Measurements from ENCODE around the gene TRAM2. TPM values are rescaled to one million over a fixed set of nuclear protein-coding genes. Genes with fewer than 3 reads are reported as not detected.

Gene TRAM2
- total and polyA plus RNA-seq, 2 of the 8 experiments (the other 6 are each of a cell fraction or from before 2014, with no cell fraction given): 9.0 to 21.4 TPM

DNA sequence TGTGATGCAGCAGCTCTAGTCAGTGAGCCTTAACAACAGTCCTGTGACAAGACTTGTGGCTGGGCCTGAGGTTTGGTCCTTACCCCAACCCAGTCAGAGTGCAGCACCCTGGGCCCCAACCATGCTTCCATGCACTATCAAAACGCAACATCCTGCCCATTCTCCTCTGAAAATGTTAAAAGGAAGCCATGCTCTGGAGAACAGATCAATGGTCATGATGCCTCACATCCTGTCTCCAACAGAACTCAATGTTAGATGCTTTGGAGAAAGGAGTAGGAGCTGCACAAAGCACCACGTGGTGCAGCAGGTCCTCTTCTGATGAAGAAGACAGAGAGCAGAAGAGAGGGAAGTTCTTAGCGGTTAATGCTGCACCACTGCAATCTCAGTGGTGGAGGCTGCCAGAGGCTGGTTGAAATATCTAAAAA, 41.9 kb downstream of the TRAM2 start:
- Histone ChIP-seq H3K9ac (replicated peaks in 1 of 4; ENCODE audit: extremely low read depth in 1 of 4, low read depth in 3 of 4, low read length in 3 of 4) (no peak overlapping the region), H3K36me3 (ENCODE audit: control insufficient read depth in 2 of 4, insufficient read depth in 4 of 4, low read length in 3 of 4) (peaks cover 0 to 4% (median 2%) of the 10 kb centered on the region in 4 experiments; a peak in 1 of 8 replicates), H3K27ac (ENCODE audit: low read depth, low read length) (no peak overlapping the region), H4K5ac (ENCODE audit: insufficient read length, low read depth, low read length) (no peak overlapping the region), H2AK5ac (ENCODE audit: low read depth, low read length) (no peak overlapping the region), H4K91ac (replicated peaks; ENCODE audit: insufficient read length, low read length) (no peak overlapping the region), H3K4me3 (ENCODE audit: extremely low read depth in 1 of 4, insufficient read depth in 2 of 4, low read depth in 3 of 4, low read length in 4 of 4) (no peak overlapping the region), H3K4me2 (ENCODE audit: insufficient read depth in 1 of 2, low read depth in 2 of 2, low read length in 2 of 2) (no peak overlapping the region), H3K4me1 (replicated peaks in 1 of 4; ENCODE audit: control insufficient read depth in 3 of 4, insufficient read depth in 4 of 4, low read length in 3 of 4) (peaks cover 2 to 8% (median 6%) of the 10 kb centered on the region in 4 experiments; a peak in 5 of 7 replicates), H3K23me2 (ENCODE audit: low read depth, low read length) (no peaks in the 10 kb centered on the region), H3K23ac (ENCODE audit: insufficient read length) (no peak overlapping the region), H2AFZ (ENCODE audit: low read length) (no peak overlapping the region), H4K8ac (ENCODE audit: extremely low read depth, insufficient read depth, low read length) (no peak overlapping the region), H3K56ac (replicated peaks; ENCODE audit: insufficient read length, low read depth, low read length) (no peak overlapping the region), H3K79me1 (ENCODE audit: low read depth, low read length) (0 out of 2 replicates have a peak, but pooled peaks cover 2% of the 10 kb centered on the region), H2BK12ac (ENCODE audit: low read depth, low read length) (no peak overlapping the region; the same call in 1 of the 2 replicates), H3K4ac (replicated peaks; ENCODE audit: insufficient read length, low read depth, low read length) (no peak overlapping the region), H3K79me2 (ENCODE audit: control insufficient read depth in 1 of 2, insufficient read depth in 2 of 2, low read length in 2 of 2) (peaks cover 0 to 4% of the 10 kb centered on the region in 2 experiments; a peak in 3 of 4 replicates), H3K27me3 (replicated peaks in 1 of 4; ENCODE audit: control insufficient read depth in 3 of 4, extremely low read depth in 1 of 4, insufficient read depth in 3 of 4, low read length in 3 of 4) (no peaks in the 10 kb centered on the region), H3K9me3 (ENCODE audit: insufficient read depth in 2 of 2, low read depth in 1 of 2, low read length in 1 of 2) (no peaks in the 10 kb centered on the region), H3K18ac (ENCODE audit: extremely low read depth, low read length) (no peak overlapping the region), H4K20me1 (replicated peaks in 1 of 2; ENCODE audit: control insufficient read depth in 1 of 2, insufficient read depth in 2 of 2, low read length in 2 of 2) (no peaks in the 10 kb centered on the region), H2BK5ac (ENCODE audit: low read depth, low read length) (peak overlapping the region; percentile 32; the same call in 1 of the 2 replicates), H2BK120ac (replicated peaks; ENCODE audit: low read depth, low read length) (no peak overlapping the region), H3K14ac (ENCODE audit: insufficient read length) (no peak overlapping the region), H2BK20ac (ENCODE audit: low read length) (no peak overlapping the region), H2BK15ac (ENCODE audit: low read length) (no peak overlapping the region)
- DNase-seq (ENCODE audit: low read depth in 1 of 2, low spot score in 2 of 2) (no peak), FAIRE-seq (no peak)
- CTCF ChIA-PET (ENCODE audit: partially characterized antibody): interaction anchor here (1.0 to 7.7 kb wide), 4 partner anchors 11 to 114 kb away, joined by 3 to 49 read pairs (median 10); no protein-coding TSS in a partner anchor
- TF ChIP-seq FOSL1 (IDR thresholded peaks at IDR 0.05; ENCODE audit: insufficient read depth, low read depth, low read length) (no peak), CEBPB (IDR thresholded peaks at IDR 0.05; ENCODE audit: low read depth, low read length) (no peak), EZH2 (IDR thresholded peaks at IDR 0.05; ENCODE audit: low read depth, low read length, severe bottlenecking) (no peak), BCL11A (IDR thresholded peaks at IDR 0.05; ENCODE audit: low read depth in 2 of 2, low read length in 2 of 2) (no peak), HDAC2 (IDR thresholded peaks at IDR 0.05; ENCODE audit: borderline replicate concordance in 1 of 2, low read depth in 2 of 2, low read length in 2 of 2) (no peak), SP1 (IDR thresholded peaks at IDR 0.05; ENCODE audit: low read depth, low read length) (no peak), TEAD4 (IDR thresholded peaks at IDR 0.05; ENCODE audit: low read depth, low read length) (no peak), NRF1 (IDR thresholded peaks at IDR 0.05; ENCODE audit: low read depth, low read length) (no peak)
- TF ChIP-seq, protein P1, sequence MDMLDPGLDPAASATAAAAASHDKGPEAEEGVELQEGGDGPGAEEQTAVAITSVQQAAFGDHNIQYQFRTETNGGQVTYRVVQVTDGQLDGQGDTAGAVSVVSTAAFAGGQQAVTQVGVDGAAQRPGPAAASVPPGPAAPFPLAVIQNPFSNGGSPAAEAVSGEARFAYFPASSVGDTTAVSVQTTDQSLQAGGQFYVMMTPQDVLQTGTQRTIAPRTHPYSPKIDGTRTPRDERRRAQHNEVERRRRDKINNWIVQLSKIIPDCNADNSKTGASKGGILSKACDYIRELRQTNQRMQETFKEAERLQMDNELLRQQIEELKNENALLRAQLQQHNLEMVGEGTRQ (IDR thresholded peaks at IDR 0.05; ENCODE audit: low read length): no peak
- TF ChIP-seq, protein P2, sequence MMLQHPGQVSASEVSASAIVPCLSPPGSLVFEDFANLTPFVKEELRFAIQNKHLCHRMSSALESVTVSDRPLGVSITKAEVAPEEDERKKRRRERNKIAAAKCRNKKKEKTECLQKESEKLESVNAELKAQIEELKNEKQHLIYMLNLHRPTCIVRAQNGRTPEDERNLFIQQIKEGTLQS (IDR thresholded peaks at IDR 0.05; ENCODE audit: insufficient read depth, low read depth, low read length): no peak
- TF ChIP-seq, protein P3, sequence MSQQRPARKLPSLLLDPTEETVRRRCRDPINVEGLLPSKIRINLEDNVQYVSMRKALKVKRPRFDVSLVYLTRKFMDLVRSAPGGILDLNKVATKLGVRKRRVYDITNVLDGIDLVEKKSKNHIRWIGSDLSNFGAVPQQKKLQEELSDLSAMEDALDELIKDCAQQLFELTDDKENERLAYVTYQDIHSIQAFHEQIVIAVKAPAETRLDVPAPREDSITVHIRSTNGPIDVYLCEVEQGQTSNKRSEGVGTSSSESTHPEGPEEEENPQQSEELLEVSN (IDR thresholded peaks at IDR 0.05): no peak
- POLR2A ChIA-PET (ENCODE audit: partially characterized antibody): no interaction called here
- WGBS, 2 experiments (ENCODE audit: extremely low coverage in 1 of 2, insufficient coverage in 1 of 2, insufficient read length in 1 of 2, insufficient replicate concordance in 2 of 2, low coverage in 1 of 2, low lambda C conversion rate in 2 of 2, missing lambda C conversion rate in 1 of 2): 85% methylated on average over 3 of the region's 3 CpGs; no CpG with 5 or more reads in 1 of the 2 experiments
